HepG2 (cell line): ENCODE data around the gene ONECUT2. TPM values are rescaled to one million over a fixed set of nuclear protein-coding genes. Genes with fewer than 3 reads are reported as not detected.

ENCODE experiments used
- ATAC-seq: fragments of 200-7000 bp; cut with Tn5 transposase; 3 replicates; pipeline ENCODE4 v1.9.1; 2020; ENCODE audit warnings: mild to moderate bottlenecking, moderate library complexity
- BruUV-seq: library from RNA; stranded (reverse); fragments of 400-500 nt; replicated peaks from 2 replicates; lab custom pipeline; 2021; lab: Mats Ljungman, UMichigan
- CTCF ChIA-PET: fragments of 300-600 bp; formaldehyde crosslinking; extraction: SDS; loops from one replicate; lab custom pipeline; 2021; ENCODE audit warnings: low total read pairs, inconsistent platforms, low intra/inter-chr PET ratio; lab: Yijun Ruan, JAX
- POLR2A ChIA-PET: fragments of 350-600 bp; sonication (Branson Sonifier 250); formaldehyde crosslinking; loops from one replicate; lab custom pipeline; 2020; ENCODE audit warnings: antibody characterized with exemption, inconsistent platforms; lab: Yijun Ruan, JAX
- DNase-seq: peaks from one replicate; pipeline ENCODE4 v3.0.0-alpha.2; 2015; ENCODE audit warnings: low spot score
- FAIRE-seq: peaks from 3 replicates; lab custom pipeline; 2011; peaks lifted over from hg19 to GRCh38; lab: Jason Lieb, UNC
- H2AFZ ChIP-seq: one replicate; pipeline ENCODE4 v1.6.1; 2011; ENCODE audit warnings: low read length, inconsistent platforms
- H3K27ac ChIP-seq: fragments of 300-600 bp; 3 replicates; pipeline ENCODE4 v1.8.0; 2011; ENCODE audit warnings: mixed run types, mild to moderate bottlenecking, mixed read lengths, low read length, inconsistent platforms; ENCODE audit not compliant: insufficient read depth; ENCODE audit errors: extremely low read length
- H3K27me3 ChIP-seq, 2 experiments: fragments of 200-600 bp in 1 of 2; 2 replicates in 1 of 2; 3 replicates in 1 of 2; pipeline versions ENCODE4 v1.6.0 to v1.8.0; 2011; ENCODE audit warnings: low read length in 2 of 2, mild to moderate bottlenecking in 2 of 2, moderate library complexity in 2 of 2, inconsistent platforms in 1 of 2; ENCODE audit not compliant: insufficient read depth in 2 of 2, control insufficient read depth in 1 of 2
- H3K36me3 ChIP-seq, 2 experiments: fragments of 200-600 bp in 1 of 2; replicated peaks in 1 of 2; 2 replicates in 1 of 2; 3 replicates in 1 of 2; pipeline versions ENCODE4 v1.5.1 to v1.8.0; 2011; ENCODE audit warnings: low read length in 2 of 2, inconsistent platforms in 1 of 2; ENCODE audit not compliant: insufficient read depth in 2 of 2, control insufficient read depth in 1 of 2
- H3K4me1 ChIP-seq: 2 replicates; pipeline ENCODE4 v1.5.1; 2012; ENCODE audit warnings: low read length, inconsistent platforms; ENCODE audit not compliant: insufficient read depth
- H3K4me2 ChIP-seq: 2 replicates; pipeline ENCODE4 v1.6.0; 2011; ENCODE audit warnings: low read depth, low read length, inconsistent platforms
- H3K4me3 ChIP-seq, 3 experiments: fragments of 200-600 bp in 1 of 3; sonication (generic), shearing (Covaris generic) in 1 of 3; replicated peaks in 1 of 3; 2 replicates each; pipeline ENCODE4 v1.5.1; 2011 to 2016; ENCODE audit warnings: low read length in 3 of 3, inconsistent platforms in 2 of 3, low read depth in 2 of 3, mild to moderate bottlenecking in 2 of 3, control low read depth in 1 of 3, mixed read lengths in 1 of 3; ENCODE audit not compliant: insufficient read depth in 1 of 3
- H3K79me2 ChIP-seq: one replicate; pipeline ENCODE4 v1.6.1; 2011; ENCODE audit warnings: low read length, inconsistent platforms; ENCODE audit not compliant: insufficient read depth
- H3K9ac ChIP-seq: 2 replicates; pipeline ENCODE4 v1.6.0; 2011; ENCODE audit warnings: mild to moderate bottlenecking, low read depth, low read length, inconsistent platforms; ENCODE audit not compliant: insufficient read depth
- H3K9me3 ChIP-seq: 2 replicates; pipeline ENCODE4 v1.5.1; 2012; ENCODE audit warnings: mild to moderate bottlenecking, low read length
- H4K20me1 ChIP-seq: 2 replicates; pipeline ENCODE4 v1.6.0; 2011; ENCODE audit warnings: inconsistent platforms, mild to moderate bottlenecking, low read length, moderate library complexity; ENCODE audit not compliant: insufficient read depth
- AHR ChIP-seq: IDR thresholded peaks from 2 replicates; pipeline ENCODE4 v1.6.1; 2018; ENCODE audit warnings: missing genetic modification reagents, missing compliant biosample characterization
- CEBPB ChIP-seq: IDR thresholded peaks from 2 replicates; pipeline ENCODE4 v1.6.1; 2011; ENCODE audit warnings: low read depth, low read length, improper control_type of control experiment, borderline replicate concordance
- GFI1 ChIP-seq: sonication (generic); formaldehyde crosslinking; IDR thresholded peaks from 2 replicates; pipeline ENCODE4 v1.5.0; 2020; ENCODE audit warnings: missing genetic modification reagents, mild to moderate bottlenecking, borderline replicate concordance
- MAFF ChIP-seq: IDR thresholded peaks from 2 replicates; pipeline ENCODE4 v1.6.1; 2011; ENCODE audit warnings: low read depth, low read length, improper control_type of control experiment
- PAXIP1 ChIP-seq: sonication (generic); formaldehyde crosslinking; conservative IDR thresholded peaks from 2 replicates; pipeline ENCODE4 v1.4.0; 2020; ENCODE audit warnings: mild to moderate bottlenecking, missing genetic modification reagents, moderate library complexity
- SP4 ChIP-seq: sonication (generic); formaldehyde crosslinking; IDR thresholded peaks from 2 replicates; pipeline ENCODE4 v1.8.1; 2023; ENCODE audit warnings: mild to moderate bottlenecking, missing genetic modification reagents
- ZMAT5 ChIP-seq: sonication (generic); formaldehyde crosslinking; IDR thresholded peaks from 2 replicates; pipeline ENCODE4 v1.5.0; 2020; ENCODE audit warnings: mild to moderate bottlenecking, low read depth, missing genetic modification reagents, borderline replicate concordance
- ZNF800 ChIP-seq: sonication (generic); formaldehyde crosslinking; IDR thresholded peaks from 2 replicates; pipeline ENCODE4 v1.4.0; 2020; ENCODE audit warnings: missing genetic modification reagents
- WGBS: methylation state at CpG from one replicate; pipeline ENCODE4 v1.1.6; 2017; ENCODE audit warnings: low lambda C conversion rate; 5-methylcytosine and 5-hydroxymethylcytosine counted together
- in situ Hi-C: cut with HindIII; loops from 2 replicates; pipeline ENCODE4 v1.10.0; 2017; ENCODE audit warnings: low pct_unique_long_range_greater_than_20kb; ENCODE audit not compliant: extremely low pct_ligation_motif_present
- intact Hi-C: fragments of 100-400 bp; cut with micrococcal nuclease; formaldehyde crosslinking; loops from one replicate; pipeline ENCODE4 v1.10.0; 2022; ENCODE audit not compliant: unreplicated experiment
- polyA plus RNA-seq, 8 experiments: library from polyadenylated mRNA; depleted of rRNA in 3 of 8; stranded (reverse) in 7 of 8; unstranded in 1 of 8; fragments of >200 nt; fragmentation: Illumina TruSeq in 4 of 8; extraction: Trizol in 4 of 8; gene quantifications; 2 replicates each; pipeline versions ENCODE4 v1.2.1 to v1.2.3, GENCODE V29; 2011 to 2016; ENCODE audit warnings: low read depth in 4 of 8, missing spikeins in 1 of 8, mixed read lengths in 1 of 8; ENCODE audit not compliant: insufficient read depth in 1 of 8
- total RNA-seq, 5 experiments: library from RNA; depleted of rRNA; stranded (reverse); fragments of >200 nt; fragmentation: Illumina TruSeq; extraction: Trizol; gene quantifications; 2 replicates each; pipeline ENCODE4 v1.2.3, GENCODE V29; 2016; ENCODE audit warnings: low read depth in 1 of 5

The ONECUT2 gene
- total and polyA plus RNA-seq, 2 of the 13 experiments (the other 11 are each of a cell fraction or from before 2014, with no cell fraction given) = 3.0 to 3.2 TPM

DNA sequence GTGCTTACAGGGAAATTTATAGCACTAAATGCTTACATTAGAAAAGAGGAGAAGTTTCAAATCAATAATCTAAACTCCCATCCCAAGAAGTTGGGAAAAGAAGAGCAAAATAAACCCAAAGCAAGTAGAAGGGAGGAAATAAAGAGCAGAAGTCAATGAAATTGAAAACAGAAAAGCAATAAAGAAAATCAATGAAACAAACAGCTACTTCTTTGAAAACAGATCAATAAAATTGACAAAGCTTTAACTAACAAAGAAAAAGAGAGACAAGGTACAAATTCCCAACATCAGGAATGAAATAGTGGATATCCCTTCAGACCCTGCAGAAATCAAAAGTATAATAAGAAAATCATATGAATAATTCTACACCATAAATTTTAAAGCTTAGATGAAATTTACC lies 25.5 kb upstream of the ONECUT2 start (continued):
- TF ChIP-seq PAXIP1 (peak; percentile 68), ZNF800 (no peak), AHR (CRISPR knock-in tag) (no peak)

- intact Hi-C loops = no loop called here
- Histone ChIP-seq H3K79me2 (no peaks in the 10 kb centered on the region), H3K9me3 (no peaks in the 10 kb centered on the region), H3K4me2 (no peak overlapping the region), H3K27me3 (no peaks in the 10 kb centered on the region)
- FAIRE-seq (no peak), ATAC-seq (no peak), DNase-seq (no peak)
- no TSS peak for BruUV-seq
- POLR2A ChIA-PET = no interaction called here
- CTCF ChIA-PET = no interaction called here
- TF ChIP-seq MAFF = no peak
- no peak for TF ChIP-seq GFI1
- peak; percentile 49; the same call in 1 of the 2 replicates for TF ChIP-seq CEBPB
- TF ChIP-seq ZMAT5 = no peak
- TF ChIP-seq SP4 (CRISPR knock-in tag) = no peak
- TF ChIP-seq, all 625 proteins: peak for 1
- Histone ChIP-seq H4K20me1 (no peaks in the 10 kb centered on the region), H3K36me3 (no peaks in the 10 kb centered on the region), H2AFZ (no peak overlapping the region), H3K27ac (no peak overlapping the region), H3K4me1 (no peaks in the 10 kb centered on the region), H3K9ac (no peak overlapping the region), H3K4me3 (no peak overlapping the region)
- in situ Hi-C loops = no loop called here
- 25% methylated on average over 3 of the region's 3 CpGs for WGBS
Observed at GRCh38 chr18:57410749-57411148, 24.4 kb upstream of the ONECUT2 start.
